Vagina (tissue), 2 donors: Measurements from ENCODE around the gene GFI1.

Source experiments
- POLR2A ChIP-seq, 2 donors: fragments of 450-650 bp; IDR thresholded peaks; one replicate each; pipeline ENCODE4 v1.6.1; 2017; ENCODE audit warnings: antibody characterized with exemption in 2 of 2, mild to moderate bottlenecking in 2 of 2, moderate library complexity in 2 of 2
- POLR2AphosphoS5 ChIP-seq, 2 donors: sonication (generic); formaldehyde crosslinking; IDR thresholded peaks; one replicate each; pipeline ENCODE4 v1.9.0; 2017; ENCODE audit warnings: antibody characterized with exemption in 2 of 2, mild to moderate bottlenecking in 2 of 2, low read depth in 1 of 2; ENCODE audit not compliant: insufficient read depth in 1 of 2
- TF ChIP-seq, protein P1 (sequence below), 3 experiments: fragments of 450-650 bp in 2 of 3; fragments of 200-600 bp in 1 of 3; sonication (generic) in 1 of 3; IDR thresholded peaks; one replicate each; pipeline ENCODE4 v1.5.1; 2017 to 2019; ENCODE audit warnings: antibody characterized with exemption in 3 of 3, mild to moderate bottlenecking in 2 of 3, moderate library complexity in 2 of 3

GRCh38 chr1:92500552-92500951 lies 13.8 kb upstream of the GFI1 start:
- no peak for TF ChIP-seq POLR2A (IDR thresholded peaks at IDR 0.05)
- TF ChIP-seq, protein P1, sequence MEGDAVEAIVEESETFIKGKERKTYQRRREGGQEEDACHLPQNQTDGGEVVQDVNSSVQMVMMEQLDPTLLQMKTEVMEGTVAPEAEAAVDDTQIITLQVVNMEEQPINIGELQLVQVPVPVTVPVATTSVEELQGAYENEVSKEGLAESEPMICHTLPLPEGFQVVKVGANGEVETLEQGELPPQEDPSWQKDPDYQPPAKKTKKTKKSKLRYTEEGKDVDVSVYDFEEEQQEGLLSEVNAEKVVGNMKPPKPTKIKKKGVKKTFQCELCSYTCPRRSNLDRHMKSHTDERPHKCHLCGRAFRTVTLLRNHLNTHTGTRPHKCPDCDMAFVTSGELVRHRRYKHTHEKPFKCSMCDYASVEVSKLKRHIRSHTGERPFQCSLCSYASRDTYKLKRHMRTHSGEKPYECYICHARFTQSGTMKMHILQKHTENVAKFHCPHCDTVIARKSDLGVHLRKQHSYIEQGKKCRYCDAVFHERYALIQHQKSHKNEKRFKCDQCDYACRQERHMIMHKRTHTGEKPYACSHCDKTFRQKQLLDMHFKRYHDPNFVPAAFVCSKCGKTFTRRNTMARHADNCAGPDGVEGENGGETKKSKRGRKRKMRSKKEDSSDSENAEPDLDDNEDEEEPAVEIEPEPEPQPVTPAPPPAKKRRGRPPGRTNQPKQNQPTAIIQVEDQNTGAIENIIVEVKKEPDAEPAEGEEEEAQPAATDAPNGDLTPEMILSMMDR (IDR thresholded peaks at IDR 0.05), result no peak
- TF ChIP-seq POLR2AphosphoS5 (IDR thresholded peaks at IDR 0.05; ENCODE audit: insufficient read depth in 1 of 2, low read depth in 1 of 2), result no peak
